CD14-positive monocyte (primary cell): ENCODE data around the gene ZIC1. TPM values are rescaled to one million over a fixed set of nuclear protein-coding genes. Genes with fewer than 3 reads are reported as not detected.

Source experiments
- DNase-seq, 3 donors: peaks; one replicate each; pipeline ENCODE4 v3.0.0-alpha.2; 2011 to 2022
- H2AFZ ChIP-seq: 2 replicates; pipeline ENCODE4 v1.6.0; 2012; ENCODE audit warnings: mild to moderate bottlenecking, low read depth, low read length, inconsistent platforms; ENCODE audit not compliant: insufficient read depth, poor library complexity, severe bottlenecking
- H3K27ac ChIP-seq, 2 donors: 1 replicate in 1 of 2; 2 replicates in 1 of 2; pipeline ENCODE4 v1.5.1; 2012 to 2013; ENCODE audit warnings: low read length in 2 of 2, control low read depth in 1 of 2, inconsistent platforms in 1 of 2, low read depth in 1 of 2, mild to moderate bottlenecking in 1 of 2
- H3K27me3 ChIP-seq, 2 donors: one replicate each; pipeline versions ENCODE4 v1.6.0 to v1.6.1; 2011 to 2013; ENCODE audit warnings: low read length in 2 of 2; ENCODE audit not compliant: control insufficient read depth in 2 of 2, insufficient read depth in 2 of 2
- H3K36me3 ChIP-seq, 2 donors: replicated peaks in 1 of 2; 1 replicate in 1 of 2; 2 replicates in 1 of 2; pipeline versions ENCODE4 v1.5.1 to v1.6.1; 2012 to 2013; ENCODE audit warnings: low read length in 2 of 2, control low read depth in 1 of 2, inconsistent platforms in 1 of 2, mild to moderate bottlenecking in 1 of 2; ENCODE audit not compliant: insufficient read depth in 2 of 2, control insufficient read depth in 1 of 2
- H3K4me1 ChIP-seq, 2 donors: 1 replicate in 1 of 2; 2 replicates in 1 of 2; pipeline versions ENCODE4 v1.5.1 to v1.6.1; 2012 to 2013; ENCODE audit warnings: low read length in 2 of 2, control low read depth in 1 of 2, inconsistent platforms in 1 of 2, mild to moderate bottlenecking in 1 of 2, moderate library complexity in 1 of 2; ENCODE audit not compliant: insufficient read depth in 2 of 2, control insufficient read depth in 1 of 2
- H3K4me2 ChIP-seq: replicated peaks from 2 replicates; pipeline ENCODE3; 2012; ENCODE audit warnings: low read length, moderate library complexity, mild to moderate bottlenecking; ENCODE audit not compliant: poor library complexity, severe bottlenecking; ENCODE audit errors: extremely low read depth
- H3K4me3 ChIP-seq, 3 experiments: fragments of 200-600 bp in 1 of 3; sonication (generic) in 1 of 3; replicated peaks in 1 of 3; 1 replicate in 2 of 3; 2 replicates in 1 of 3; pipeline ENCODE4 v1.5.1; 2011 to 2013; ENCODE audit warnings: low read length in 3 of 3, mild to moderate bottlenecking in 3 of 3, control low read depth in 2 of 3, low read depth in 2 of 3, inconsistent platforms in 1 of 3, moderate library complexity in 1 of 3
- H3K79me2 ChIP-seq: 2 replicates; pipeline ENCODE4 v1.6.0; 2012; ENCODE audit warnings: mild to moderate bottlenecking, control low read depth, inconsistent platforms, low read length, moderate library complexity; ENCODE audit not compliant: insufficient read depth
- H3K9ac ChIP-seq: 2 replicates; pipeline ENCODE4 v1.6.0; 2017; ENCODE audit warnings: low read length, mild to moderate bottlenecking; ENCODE audit not compliant: insufficient read depth, poor library complexity, severe bottlenecking
- H3K9me3 ChIP-seq, 2 donors: replicated peaks in 1 of 2; 1 replicate in 1 of 2; 2 replicates in 1 of 2; pipeline versions ENCODE4 v1.5.1 to v1.6.1; 2012 to 2013; ENCODE audit warnings: low read length in 2 of 2, control low read depth in 1 of 2; ENCODE audit not compliant: control insufficient read depth in 1 of 2, insufficient read depth in 1 of 2
- H4K20me1 ChIP-seq: 2 replicates; pipeline ENCODE4 v1.6.0; 2012; ENCODE audit warnings: mild to moderate bottlenecking, low read length, control low read depth, moderate library complexity; ENCODE audit not compliant: insufficient read depth
- H3K27ac Mint-ChIP-seq, 7 donors: one replicate each; pipeline ENCODE4 v1.8.0; 2020; ENCODE audit warnings: mild to moderate bottlenecking in 7 of 7, mixed read lengths in 7 of 7, moderate library complexity in 6 of 7, inconsistent platforms in 2 of 7
- H3K27me3 Mint-ChIP-seq, 3 donors: one replicate each; pipeline ENCODE4 v1.8.0; 2021 to 2022; ENCODE audit warnings: low read depth in 3 of 3, mild to moderate bottlenecking in 3 of 3, mixed read lengths in 3 of 3, moderate library complexity in 3 of 3, inconsistent platforms in 1 of 3
- H3K36me3 Mint-ChIP-seq, 2 donors: one replicate each; pipeline ENCODE4 v1.8.0; 2020; ENCODE audit warnings: mixed read lengths in 2 of 2, inconsistent platforms in 1 of 2, mild to moderate bottlenecking in 1 of 2
- H3K4me1 Mint-ChIP-seq: one replicate; pipeline ENCODE4 v1.8.0; 2020; ENCODE audit warnings: mild to moderate bottlenecking, mixed read lengths
- H3K4me3 Mint-ChIP-seq, 2 donors: one replicate each; pipeline ENCODE4 v1.8.0; 2020; ENCODE audit warnings: mild to moderate bottlenecking in 2 of 2, mixed read lengths in 2 of 2, moderate library complexity in 1 of 2
- H3K9me3 Mint-ChIP-seq, 7 donors: one replicate each; pipeline ENCODE4 v1.8.0; 2020 to 2022; ENCODE audit warnings: mixed read lengths in 7 of 7, mild to moderate bottlenecking in 6 of 7, moderate library complexity in 6 of 7, inconsistent platforms in 2 of 7
- WGBS: methylation state at CpG from one replicate; pipeline ENCODE4 v1.1.5; 2013; ENCODE audit warnings: missing lambda C conversion rate; ENCODE audit not compliant: insufficient coverage; 5-methylcytosine and 5-hydroxymethylcytosine counted together
- intact Hi-C, 2 donors: fragments of 100-400 bp; cut with micrococcal nuclease; formaldehyde crosslinking; loops; one replicate each; pipeline versions ENCODE4 v1.15.0 to v1.15.1; 2023
- polyA plus RNA-seq, 3 donors: library from polyadenylated mRNA; depleted of rRNA in 1 of 3; unstranded in 2 of 3; stranded (reverse) in 1 of 3; fragments of 300-500 nt in 2 of 3; fragments of >200 nt in 1 of 3; fragmentation: Illumina TruSeq in 2 of 3; gene quantifications; 1 replicate in 2 of 3; 2 replicates in 1 of 3; pipeline ENCODE4 v1.2.3, GENCODE V29; 2012 to 2021
- TF ChIP-seq, protein P1 (sequence below): fragments of 200-600 bp; IDR thresholded peaks from one replicate; pipeline ENCODE4 v1.8.0; 2022; ENCODE audit warnings: antibody characterized with exemption, mild to moderate bottlenecking

The ZIC1 gene
- polyA plus RNA-seq, 3 donors, result not detected

DNA sequence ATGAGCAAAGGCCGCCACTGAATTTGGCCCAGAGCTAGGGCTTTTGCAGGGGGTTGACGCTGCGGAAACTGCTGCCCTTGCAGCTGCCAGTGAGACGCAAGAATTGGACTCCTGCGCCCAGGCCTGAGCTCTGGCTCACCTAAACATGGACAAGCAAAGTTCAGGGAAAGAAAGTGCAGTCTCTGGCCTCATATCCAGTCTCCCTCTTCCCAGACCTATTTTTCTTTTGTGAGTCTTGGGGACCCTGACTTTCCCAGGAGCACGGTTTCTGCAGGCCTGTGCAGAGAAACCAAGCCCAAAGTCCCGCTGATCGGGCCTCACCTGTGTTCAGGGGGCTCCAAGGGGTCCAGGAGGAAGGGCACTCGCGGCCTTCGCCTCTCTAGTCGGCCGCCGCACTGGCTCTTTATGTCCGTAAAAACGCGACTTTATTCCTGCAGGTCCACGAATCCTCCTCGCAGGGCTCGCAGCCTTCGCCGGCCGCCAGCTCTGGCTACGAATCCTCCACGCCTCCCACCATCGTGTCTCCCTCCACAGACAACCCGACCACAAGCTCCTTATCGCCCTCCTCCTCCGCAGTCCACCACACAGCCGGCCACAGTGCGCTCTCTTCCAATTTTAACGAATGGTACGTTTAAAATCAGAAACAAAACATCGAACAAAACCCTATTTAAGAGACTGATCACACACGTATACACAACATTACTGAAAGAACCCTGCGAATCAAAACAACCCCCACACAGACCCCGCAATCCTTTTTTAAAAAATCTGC lies 3.9 kb downstream of the ZIC1 start:
- peaks cover 13 to 61% (median 53%) of the 10 kb centered on the region in 7 donors for H3K9me3 Mint-ChIP-seq
- peak overlapping the region; percentile 69 to 91 for H3K4me3 Mint-ChIP-seq
- H3K36me3 Mint-ChIP-seq, result peaks cover 16 to 29% of the 10 kb centered on the region in 2 donors
- H3K27me3 Mint-ChIP-seq, result peaks cover 92 to 98% (median 96%) of the 10 kb centered on the region in 3 donors
- peaks cover 18 to 72% of the 10 kb centered on the region in 2 donors for H3K9me3 ChIP-seq
- H2AFZ ChIP-seq, result no peak overlapping the region
- peaks cover 83 to 97% of the 10 kb centered on the region in 2 donors for H3K27me3 ChIP-seq
- peak overlapping the region in 2 of 3 experiments; percentile 10 to 49 for H3K4me3 ChIP-seq
- H3K79me2 ChIP-seq, result no peaks in the 10 kb centered on the region
- H3K4me1 Mint-ChIP-seq, result peaks cover 27% of the 10 kb centered on the region
- intact Hi-C loops, result no loop called here
- no peak overlapping the region for H3K27ac ChIP-seq
- no peaks in the 10 kb centered on the region for H4K20me1 ChIP-seq
- peak overlapping the region; percentile 55 for H3K4me2 ChIP-seq
- 4% methylated on average over 35 of the region's 37 CpGs for WGBS
- H3K4me1 ChIP-seq, result peaks cover 0 to 15% of the 10 kb centered on the region in 2 donors
- no peak overlapping the region for H3K9ac ChIP-seq
- DNase-seq, result no peak
- no peak overlapping the region for H3K27ac Mint-ChIP-seq
- TF ChIP-seq, protein P1, sequence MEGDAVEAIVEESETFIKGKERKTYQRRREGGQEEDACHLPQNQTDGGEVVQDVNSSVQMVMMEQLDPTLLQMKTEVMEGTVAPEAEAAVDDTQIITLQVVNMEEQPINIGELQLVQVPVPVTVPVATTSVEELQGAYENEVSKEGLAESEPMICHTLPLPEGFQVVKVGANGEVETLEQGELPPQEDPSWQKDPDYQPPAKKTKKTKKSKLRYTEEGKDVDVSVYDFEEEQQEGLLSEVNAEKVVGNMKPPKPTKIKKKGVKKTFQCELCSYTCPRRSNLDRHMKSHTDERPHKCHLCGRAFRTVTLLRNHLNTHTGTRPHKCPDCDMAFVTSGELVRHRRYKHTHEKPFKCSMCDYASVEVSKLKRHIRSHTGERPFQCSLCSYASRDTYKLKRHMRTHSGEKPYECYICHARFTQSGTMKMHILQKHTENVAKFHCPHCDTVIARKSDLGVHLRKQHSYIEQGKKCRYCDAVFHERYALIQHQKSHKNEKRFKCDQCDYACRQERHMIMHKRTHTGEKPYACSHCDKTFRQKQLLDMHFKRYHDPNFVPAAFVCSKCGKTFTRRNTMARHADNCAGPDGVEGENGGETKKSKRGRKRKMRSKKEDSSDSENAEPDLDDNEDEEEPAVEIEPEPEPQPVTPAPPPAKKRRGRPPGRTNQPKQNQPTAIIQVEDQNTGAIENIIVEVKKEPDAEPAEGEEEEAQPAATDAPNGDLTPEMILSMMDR, result no peak
- no peaks in the 10 kb centered on the region for H3K36me3 ChIP-seq

DNA sequence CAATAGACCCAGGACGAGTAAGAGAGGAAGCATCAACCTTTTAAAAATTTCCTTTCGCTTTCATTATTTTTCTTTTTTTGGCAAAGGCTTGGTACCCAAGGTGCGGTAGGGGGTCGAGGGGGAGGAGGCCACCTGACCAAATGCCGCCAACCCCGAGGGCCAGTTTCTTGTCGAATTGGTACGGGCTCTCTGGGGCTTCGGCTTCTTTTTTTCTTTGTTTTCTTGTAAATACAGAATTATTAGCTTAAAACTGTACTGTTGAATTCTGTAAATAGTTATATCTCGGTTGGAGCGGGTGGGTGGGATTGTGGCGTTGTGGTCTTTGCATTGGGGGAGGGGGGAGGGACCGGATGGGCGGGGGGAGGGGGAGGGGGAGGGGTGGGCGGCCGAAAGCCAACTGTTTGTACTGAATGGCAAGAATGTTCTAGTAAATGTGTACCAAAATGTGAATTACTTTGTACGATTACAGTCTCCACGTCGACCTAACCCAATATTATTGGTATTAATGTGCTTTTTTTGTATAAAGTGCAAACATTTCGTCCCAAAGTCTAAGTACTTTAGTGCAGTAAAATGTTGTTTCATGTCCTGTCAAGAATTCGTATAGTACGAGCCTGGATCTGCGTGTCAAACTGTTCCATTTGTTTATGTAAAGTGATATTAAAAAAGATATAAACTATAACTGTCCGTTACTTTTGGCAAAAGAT lies 4.7 kb downstream of the ZIC1 start:
- no peak for DNase-seq
- no peaks in the 10 kb centered on the region for H4K20me1 ChIP-seq
- peaks cover 13 to 72% of the 10 kb centered on the region in 2 donors for H3K9me3 ChIP-seq
- H3K4me1 Mint-ChIP-seq, result peaks cover 29% of the 10 kb centered on the region
- H3K27me3 ChIP-seq, result peaks cover 83 to 97% of the 10 kb centered on the region in 2 donors
- H3K79me2 ChIP-seq, result no peaks in the 10 kb centered on the region
- H3K4me3 ChIP-seq, result peak overlapping the region in 2 of 3 experiments; percentile 10 to 49
- H3K27ac Mint-ChIP-seq, result no peak overlapping the region
- TF ChIP-seq, protein P1, result no peak
- peaks cover 10 to 60% (median 49%) of the 10 kb centered on the region in 7 donors for H3K9me3 Mint-ChIP-seq
- H3K27me3 Mint-ChIP-seq, result peaks cover 92 to 98% (median 96%) of the 10 kb centered on the region in 3 donors
- no peaks in the 10 kb centered on the region for H3K36me3 ChIP-seq
- peak overlapping the region; percentile 55 for H3K4me2 ChIP-seq
- WGBS, result 4% methylated on average over 5 of the region's 24 CpGs
- H3K27ac ChIP-seq, result no peak overlapping the region
- H3K9ac ChIP-seq, result no peak overlapping the region
- intact Hi-C loops, result no loop called here
- H3K4me3 Mint-ChIP-seq, result peak overlapping the region; percentile 69 to 91
- no peak overlapping the region for H2AFZ ChIP-seq
- H3K4me1 ChIP-seq, result peaks cover 0 to 15% of the 10 kb centered on the region in 2 donors
- H3K36me3 Mint-ChIP-seq, result peaks cover 9 to 25% of the 10 kb centered on the region in 2 donors
